ENCODE measurements around the gene ZC3H12A.

DNA sequence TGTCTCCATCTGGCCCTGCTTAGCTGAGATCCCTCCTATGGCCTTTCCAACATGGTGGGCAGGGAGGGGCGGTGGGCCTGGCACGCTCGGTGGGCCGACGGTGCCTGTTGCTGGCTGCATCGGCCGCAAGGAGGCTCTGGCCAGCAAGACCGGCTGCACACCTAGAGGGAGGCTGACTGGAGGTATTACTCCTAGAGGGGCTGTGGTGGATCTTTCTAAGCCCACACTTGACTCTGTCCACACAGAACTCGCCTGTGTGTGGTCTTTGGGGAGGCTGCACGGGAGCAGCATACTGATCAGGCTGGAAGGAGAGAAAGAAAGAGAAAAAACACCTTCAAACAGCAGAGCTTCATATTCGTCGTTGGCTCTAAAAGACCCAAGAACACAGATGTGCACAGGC is 41.7 kb upstream of the ZC3H12A start:
- TF ChIP-seq POLR2A (IDR thresholded peaks at IDR 0.05): no peak
- TF ChIP-seq, protein P1, sequence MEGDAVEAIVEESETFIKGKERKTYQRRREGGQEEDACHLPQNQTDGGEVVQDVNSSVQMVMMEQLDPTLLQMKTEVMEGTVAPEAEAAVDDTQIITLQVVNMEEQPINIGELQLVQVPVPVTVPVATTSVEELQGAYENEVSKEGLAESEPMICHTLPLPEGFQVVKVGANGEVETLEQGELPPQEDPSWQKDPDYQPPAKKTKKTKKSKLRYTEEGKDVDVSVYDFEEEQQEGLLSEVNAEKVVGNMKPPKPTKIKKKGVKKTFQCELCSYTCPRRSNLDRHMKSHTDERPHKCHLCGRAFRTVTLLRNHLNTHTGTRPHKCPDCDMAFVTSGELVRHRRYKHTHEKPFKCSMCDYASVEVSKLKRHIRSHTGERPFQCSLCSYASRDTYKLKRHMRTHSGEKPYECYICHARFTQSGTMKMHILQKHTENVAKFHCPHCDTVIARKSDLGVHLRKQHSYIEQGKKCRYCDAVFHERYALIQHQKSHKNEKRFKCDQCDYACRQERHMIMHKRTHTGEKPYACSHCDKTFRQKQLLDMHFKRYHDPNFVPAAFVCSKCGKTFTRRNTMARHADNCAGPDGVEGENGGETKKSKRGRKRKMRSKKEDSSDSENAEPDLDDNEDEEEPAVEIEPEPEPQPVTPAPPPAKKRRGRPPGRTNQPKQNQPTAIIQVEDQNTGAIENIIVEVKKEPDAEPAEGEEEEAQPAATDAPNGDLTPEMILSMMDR (IDR thresholded peaks at IDR 0.05 in 8 of 11, conservative IDR thresholded peaks at IDR 0.05 in 3 of 11): no peak
- TF ChIP-seq POLR2AphosphoS5 (IDR thresholded peaks at IDR 0.05): no peak
